ENCODE results near the gene KRTAP2-1. TPM values are rescaled to one million over a fixed set of nuclear protein-coding genes. Genes with fewer than 3 reads are reported as not detected.
A peak's percentile ranks its signal among the peaks of the same experiment; 100 is the strongest.

Gene KRTAP2-1
- polyA plus RNA-seq, 2 of the 4 experiments (the other 2 are of a cell fraction) = not detected

GRCh38 chr17:40997361-40997760 is 49.8 kb downstream of the KRTAP2-1 start:
- no peaks in the 10 kb centered on the region for H3K9me3 ChIP-seq
- ATAC-seq (no peak), DNase-seq (ENCODE audit: low read depth in 1 of 2, low spot score in 1 of 2) (no peak), FAIRE-seq (peak; percentile 54)
- peaks cover under 1% of the 10 kb centered on the region; the same call in 1 of the 3 replicates for H3K4me1 ChIP-seq
- TF ChIP-seq MAZ (IDR thresholded peaks at IDR 0.05; ENCODE audit: borderline replicate concordance, low read depth, low read length) (no peak), HOXB13 (CRISPR knock-in tag; IDR thresholded peaks at IDR 0.05; ENCODE audit: low read depth) (no peak), SMC3 (IDR thresholded peaks at IDR 0.05) (no peak), BHLHE40 (IDR thresholded peaks at IDR 0.05; ENCODE audit: low read depth, low read length) (no peak), CHD4 (IDR thresholded peaks at IDR 0.05; ENCODE audit: borderline replicate concordance) (no peak), HEYL (CRISPR knock-in tag; IDR thresholded peaks at IDR 0.05) (no peak), PBX3 (IDR thresholded peaks at IDR 0.05) (no peak), REST (IDR thresholded peaks at IDR 0.05) (no peak), MAX (IDR thresholded peaks at IDR 0.05) (no peak), EP300 (IDR thresholded peaks at IDR 0.05) (no peak)
- 63% methylated on average over 2 of the region's 2 CpGs for WGBS (ENCODE audit: missing lambda C conversion rate)
- ChIA-PET CTCF (no interaction called here), POLR2A (no interaction called here)
- no peak overlapping the region for H3K4me2 ChIP-seq
- no peak overlapping the region for H3K4me3 ChIP-seq
- H3K27ac ChIP-seq = no peak overlapping the region

GRCh38 chr17:40996829-40997228 is 50.3 kb downstream of the KRTAP2-1 start:
- TF ChIP-seq KDM1A (IDR thresholded peaks at IDR 0.05; ENCODE audit: low read depth) = no peak
- no peak for TF ChIP-seq FOSB (CRISPR knock-in tag; IDR thresholded peaks at IDR 0.05)
- TF ChIP-seq POLR2AphosphoS2 (conservative IDR thresholded peaks at IDR 0.05; ENCODE audit: low read length) = no peak
- no peak for TF ChIP-seq ZC3H11A (IDR thresholded peaks at IDR 0.05)
- TF ChIP-seq JUN (IDR thresholded peaks at IDR 0.05) = no peak
- TF ChIP-seq HES2 (IDR thresholded peaks at IDR 0.05) = no peak
- TF ChIP-seq FOSL2 (IDR thresholded peaks at IDR 0.05) = no peak
- TF ChIP-seq FOSL2 (CRISPR knock-in tag; IDR thresholded peaks at IDR 0.05) = no peak
- no peak for TF ChIP-seq NPAS2 (CRISPR knock-in tag; IDR thresholded peaks at IDR 0.05; ENCODE audit: borderline replicate concordance)
- TF ChIP-seq BHLHE40 (IDR thresholded peaks at IDR 0.05; ENCODE audit: low read depth, low read length) = no peak
- TF ChIP-seq SMC3 (IDR thresholded peaks at IDR 0.05) = no peak
- TF ChIP-seq USF2 (IDR thresholded peaks at IDR 0.05) = no peak
- TF ChIP-seq ELK1 (IDR thresholded peaks at IDR 0.05; ENCODE audit: low read depth, low read length) = no peak
- no peak for TF ChIP-seq HOXB13 (CRISPR knock-in tag; IDR thresholded peaks at IDR 0.05; ENCODE audit: low read depth)
- no peak for TF ChIP-seq JUNB (IDR thresholded peaks at IDR 0.05)
- no peak for TF ChIP-seq CTCF (IDR thresholded peaks at IDR 0.05)
- 71% methylated on average over 4 of the region's 4 CpGs for WGBS (ENCODE audit: missing lambda C conversion rate)
- no peak for FAIRE-seq
- no peaks in the 10 kb centered on the region for H3K9me3 ChIP-seq
- ChIA-PET POLR2A (no interaction called here), CTCF (interaction anchor here (1.3 to 2.1 kb wide), 3 partner anchors 11 to 651 kb away, joined by 4 to 8 read pairs (median 5); no protein-coding TSS in a partner anchor)
- H3K4me3 ChIP-seq = no peak overlapping the region
- no peak overlapping the region for H3K27ac ChIP-seq
- no peak for DNase-seq (ENCODE audit: low read depth in 1 of 2, low spot score in 1 of 2)
- no peak overlapping the region for H3K4me2 ChIP-seq
- H3K4me1 ChIP-seq = no peaks in the 10 kb centered on the region
- ATAC-seq = no peak
